ENCODE data around the gene RUNX3.

Gene RUNX3

GRCh38 chr1:24927988-24928688 is 1.9 kb downstream of the RUNX3 start:
- no peak for FAIRE-seq

- no peak for FAIRE-seq
Observed at GRCh38 chr1:24927473-24927872, 2.6 kb downstream of the RUNX3 start.

- no peak for FAIRE-seq
Observed at GRCh38 chr1:24926563-24927249, 3.4 kb downstream of the RUNX3 start.

GRCh38 chr1:24925963-24926362 is 4.1 kb downstream of the RUNX3 start:
- FAIRE-seq = no peak

GRCh38 chr1:24925082-24925779 is 4.8 kb downstream of the RUNX3 start:
- no peak for FAIRE-seq

- FAIRE-seq = no peak
Observed at GRCh38 chr1:24923485-24924113, 6.5 kb downstream of the RUNX3 start.

- FAIRE-seq = no peak
Observed at GRCh38 chr1:24921938-24922662, 8.0 kb downstream of the RUNX3 start.

GRCh38 chr1:24921412-24921811 is 8.7 kb downstream of the RUNX3 start:
- FAIRE-seq = no peak

- no peak for FAIRE-seq
Observed at GRCh38 chr1:24920533-24920925, 9.5 kb downstream of the RUNX3 start.

- peak; percentile 12 for FAIRE-seq
Observed at GRCh38 chr1:24919791-24920532, 10.1 kb downstream of the RUNX3 start.

GRCh38 chr1:24918995-24919605 is 11.0 kb downstream of the RUNX3 start:
- FAIRE-seq = no peak

GRCh38 chr1:24918370-24918769 is 11.7 kb downstream of the RUNX3 start:
- FAIRE-seq = no peak

GRCh38 chr1:24917327-24918074 is 12.6 kb downstream of the RUNX3 start:
- FAIRE-seq = no peak

GRCh38 chr1:24915816-24916602 is 14.1 kb downstream of the RUNX3 start:
- no peak for FAIRE-seq

GRCh38 chr1:24914226-24915069 is 15.6 kb downstream of the RUNX3 start:
- FAIRE-seq = no peak

GRCh38 chr1:24913616-24914225 is 16.4 kb downstream of the RUNX3 start:
- no peak for FAIRE-seq

- no peak for FAIRE-seq
Observed at GRCh38 chr1:24913274-24913604, 16.8 kb downstream of the RUNX3 start.
